ENCODE data around the gene XPO4.

- no peak for TF ChIP-seq POLR2A (IDR thresholded peaks at IDR 0.05; ENCODE audit: low read length)
- no peak for TF ChIP-seq GATA1 (IDR thresholded peaks at IDR 0.05; ENCODE audit: low read depth, low read length)
These were observed 69.7 kb downstream of the XPO4 start for GRCh38 chr13:20832861-20833260.

Data from erythroblast (primary cell).